Mammary epithelial cell (primary cell): ENCODE results near the gene EYS.

ENCODE experiments used
- CTCF ChIP-seq, 2 donors: IDR thresholded peaks in 1 of 2; conservative IDR thresholded peaks in 1 of 2; 2 replicates each; pipeline ENCODE4 v1.5.1; 2011 to 2012; ENCODE audit warnings: inconsistent platforms in 2 of 2, low read length in 2 of 2, mild to moderate bottlenecking in 2 of 2, control low read depth in 1 of 2, low read depth in 1 of 2; ENCODE audit not compliant: insufficient read depth in 1 of 2; ENCODE audit errors: extremely low read depth in 1 of 2
- EZH2 ChIP-seq: IDR thresholded peaks from 2 replicates; pipeline ENCODE4 v1.6.1; 2012; ENCODE audit warnings: low read length, inconsistent platforms, borderline replicate concordance

DNA sequence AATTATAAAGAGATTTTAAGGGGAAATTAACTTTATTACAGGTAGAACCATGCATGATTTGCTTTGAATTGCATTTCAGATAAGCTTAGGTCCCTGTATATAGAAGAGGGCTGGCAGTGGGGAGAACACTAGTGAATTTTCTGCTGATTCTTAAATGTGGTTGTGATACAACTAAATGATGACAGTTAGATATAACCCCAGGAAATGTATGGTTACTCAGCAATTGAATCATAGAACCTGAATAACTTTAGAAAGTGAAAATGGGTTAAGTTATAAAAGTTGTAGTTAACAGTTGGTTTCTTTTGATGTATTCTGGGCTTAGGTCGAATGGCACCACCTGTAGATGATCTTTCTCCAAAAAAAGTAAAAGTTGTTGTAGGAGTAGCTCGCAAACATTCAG is 2001.3 kb downstream of the EYS start:
- no peak for TF ChIP-seq EZH2
- no peak for TF ChIP-seq CTCF (conservative IDR thresholded peaks at IDR 0.05 in 1 of 2, IDR thresholded peaks at IDR 0.05 in 1 of 2; ENCODE audit: extremely low read depth in 1 of 2, insufficient read depth in 1 of 2, low read depth in 1 of 2, low read length in 2 of 2)
